Regular cardiac myocyte (primary cell): ENCODE data around the gene MT1H. TPM values are rescaled to one million over a fixed set of nuclear protein-coding genes. Genes with fewer than 3 reads are reported as not detected.

Experiments used
- total RNA-seq: library from RNA; depleted of rRNA; stranded (reverse); fragments of >200 nt; gene quantifications from 2 replicates; pipeline ENCODE4 v1.2.3, GENCODE V29; 2014

The MT1H gene
- total RNA-seq = 0.77 TPM in 1 of 2 replicates, not detected in the other

DNA sequence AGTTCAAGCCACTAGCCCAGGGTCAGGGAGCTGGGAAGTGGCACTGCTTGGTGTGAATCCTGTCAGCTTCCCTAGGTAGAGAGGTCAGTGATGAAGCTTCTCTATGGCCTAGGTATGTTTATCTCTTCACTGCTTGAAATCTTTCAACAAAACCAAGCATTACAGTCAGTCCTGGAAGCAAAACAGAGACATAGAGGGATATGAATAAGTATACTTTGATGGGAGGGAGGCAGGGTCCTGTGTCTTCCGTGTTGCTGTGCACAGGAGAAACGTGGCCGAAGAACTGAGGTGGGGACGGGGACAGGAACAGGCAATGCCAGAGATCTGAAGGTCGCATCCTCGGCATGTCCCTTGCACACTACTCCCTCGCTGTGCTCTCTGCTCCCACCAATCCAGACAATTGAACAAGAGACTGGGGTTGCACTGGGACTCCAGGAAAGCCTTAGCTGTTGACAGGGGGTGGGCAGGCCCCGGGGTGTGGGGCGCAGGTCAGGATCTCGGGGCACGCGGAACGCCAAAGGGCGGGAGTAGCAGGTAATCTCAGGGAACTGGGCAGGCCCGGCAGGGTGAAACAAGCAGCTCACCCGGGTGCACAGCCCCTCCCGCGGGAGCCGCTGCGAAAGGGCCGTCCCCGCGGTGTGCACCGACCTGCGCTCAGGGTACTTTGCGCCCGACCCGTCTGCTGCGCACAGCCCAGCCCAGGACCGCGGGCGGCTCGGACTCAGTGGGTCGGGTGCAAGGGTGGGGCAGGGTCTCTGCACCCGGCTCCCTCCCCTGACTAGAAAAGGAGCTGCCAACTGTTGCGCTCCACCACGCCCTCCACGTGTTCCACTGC, at the start of gene MT1H:
Gene MT1H, plus strand, starts transcription at position 810 of the 835 bp plus-strand sequence. CDS start 71 bp downstream, outside the sequence.

GRCh38 chr16:56625140-56625942, 44.3 kb upstream of the MT1H start, which contains the start of gene MT1E:
MT1E (plus strand) TSS chr16:56625781; CDS start chr16:56625852, 71 bp downstream.

GRCh38 chr16:56632156-56632847, 37.3 kb upstream of the MT1H start, which contains the start of gene MT1M:
MT1M (plus strand) TSS chr16:56632659; CDS start chr16:56632732, 73 bp downstream.

DNA sequence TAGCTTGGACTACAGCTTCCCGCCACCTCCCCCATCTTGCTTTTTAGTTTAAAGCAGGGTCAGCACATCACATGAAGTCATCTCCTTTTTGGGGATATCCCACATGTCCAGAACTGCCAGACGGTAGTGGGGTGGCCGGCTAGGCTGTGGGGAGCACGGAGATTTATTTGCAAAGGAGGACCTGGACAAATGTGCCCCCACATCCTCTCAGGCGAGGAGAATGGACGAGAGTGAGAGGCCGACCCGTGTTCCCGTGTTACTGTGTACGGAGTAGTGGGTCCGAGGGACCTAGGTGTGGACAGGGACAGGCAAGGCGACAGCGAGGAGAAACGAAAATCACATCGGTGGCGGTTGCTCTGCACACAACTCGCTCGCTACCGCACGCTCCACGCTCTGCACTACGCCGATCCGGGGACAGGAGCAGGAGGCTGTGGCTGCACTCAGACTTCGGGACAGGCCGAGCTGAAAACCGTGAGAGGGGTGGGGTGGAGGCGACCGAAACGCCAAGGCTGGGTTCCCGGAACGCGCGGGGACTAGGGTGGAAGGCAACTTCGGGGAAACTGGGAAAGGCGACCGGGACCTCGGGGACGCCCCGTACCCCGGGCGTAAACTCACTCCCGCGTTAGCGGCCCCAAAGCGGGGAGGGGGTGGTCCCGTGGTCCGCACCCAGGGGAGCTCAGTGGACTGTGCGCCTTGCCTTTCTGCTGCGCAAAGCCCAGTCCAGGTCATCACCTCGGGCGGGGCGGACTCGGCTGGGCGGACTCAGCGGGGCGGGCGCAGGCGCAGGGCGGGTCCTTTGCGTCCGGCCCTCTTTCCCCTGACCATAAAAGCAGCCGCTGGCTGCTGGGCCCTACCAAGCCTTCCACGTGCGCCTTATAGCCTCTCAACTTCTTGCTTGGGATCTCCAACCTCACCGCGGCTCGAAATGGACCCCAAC, 31.5 kb upstream of the MT1H start, which contains the start of gene MT1A:
Gene MT1A, plus strand, starts transcription at position 853 of the 937 bp plus-strand sequence. Its CDS starts 73 bp downstream, at position 926.

DNA sequence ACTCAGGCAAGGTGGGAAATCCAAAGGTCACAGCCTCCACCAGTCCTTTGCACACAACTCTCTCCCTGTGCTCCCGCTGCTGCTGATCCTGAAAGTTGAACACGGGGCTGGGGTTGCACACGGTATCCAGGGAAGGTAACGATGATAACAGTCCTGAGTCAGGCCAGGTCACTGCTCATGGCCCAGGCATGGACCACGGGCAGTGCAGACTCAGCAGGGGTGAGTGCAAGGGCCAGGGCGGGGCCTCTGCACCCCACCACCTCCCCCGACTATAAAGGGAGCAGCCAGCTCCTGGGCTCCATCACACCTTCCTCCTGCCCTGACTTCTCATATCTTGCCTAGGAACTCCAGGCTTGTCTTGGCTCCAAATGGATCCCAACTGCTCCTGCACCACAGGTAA, 18.0 kb upstream of the MT1H start, which contains the start of gene MT1B:
Gene MT1B, plus strand, starts transcription at position 301 of the 400 bp plus-strand sequence. Its CDS starts 68 bp downstream, at position 369.

GRCh38 chr16:56657555-56658326, 11.9 kb upstream of the MT1H start, which contains the start of gene MT1F:
MT1F (plus strand) TSS chr16:56657959; CDS start chr16:56658059, 100 bp downstream.

GRCh38 chr16:56667581-56668571, 1.7 kb upstream of the MT1H start, which contains the start of gene MT1G:
MT1G (minus strand) TSS chr16:56668065; CDS start chr16:56667993, 72 bp downstream.

GRCh38 chr16:56681939-56682702, 12.5 kb downstream of the MT1H start, which contains the start of gene MT1X:
MT1X (plus strand) TSS chr16:56682470; CDS start chr16:56682541, 71 bp downstream.

Other genes starting within 250 kb of the MT1H start
- 291 and 426 TPM in 2 replicates for gene AMFR, start 244.3 kb upstream of the MT1H start, total RNA-seq
- gene NUDT21, start 218.5 kb upstream of the MT1H start, total RNA-seq = 57.5 and 92.6 TPM in 2 replicates
- gene OGFOD1, start 218.3 kb upstream of the MT1H start, total RNA-seq = 82.9 and 83.8 TPM in 2 replicates
- 35.5 and 75.0 TPM in 2 replicates for gene BBS2, start 149.8 kb upstream of the MT1H start, total RNA-seq
- gene MT4, start 104.7 kb upstream of the MT1H start, total RNA-seq = not detected in 2 replicates
- 0.56 TPM in 1 of 2 replicates, not detected in the other for gene MT3, start 80.3 kb upstream of the MT1H start, total RNA-seq
- gene MT2A, start 61.2 kb upstream of the MT1H start, total RNA-seq = 190 and 238 TPM in 2 replicates
- gene MT1E, start 44.0 kb upstream of the MT1H start, total RNA-seq = 244 and 365 TPM in 2 replicates
- gene MT1M, start 37.2 kb upstream of the MT1H start, total RNA-seq = 2.5 and 5.9 TPM in 2 replicates
- 3.9 and 8.8 TPM in 2 replicates for gene MT1A, start 31.1 kb upstream of the MT1H start, total RNA-seq
- not detected in 2 replicates for gene MT1B, start 17.9 kb upstream of the MT1H start, total RNA-seq
- 0.56 and 0.96 TPM in 2 replicates for gene MT1F, start 11.9 kb upstream of the MT1H start, total RNA-seq
- 0.56 and 1.5 TPM in 2 replicates for gene MT1G, start 1.7 kb upstream of the MT1H start, total RNA-seq
- 154 and 161 TPM in 2 replicates for gene MT1X, start 12.7 kb downstream of the MT1H start, total RNA-seq
- 40.3 and 91.1 TPM in 2 replicates for gene NUP93, start 60.3 kb downstream of the MT1H start, total RNA-seq
- not detected in 2 replicates for gene SLC12A3, start 195.4 kb downstream of the MT1H start, total RNA-seq